Fibroblast of skin of back (primary cell): Measurements from ENCODE around the gene ANKRD29.
A peak's percentile ranks its signal among the peaks of the same experiment; 100 is the strongest.
"Not testable (repeated sequence)": the region's sequence is repeated elsewhere in the genome, so short reads cannot be mapped to it uniquely, and the experiment has no call there.

Experiments used
- DNase-seq: peaks from one replicate; pipeline ENCODE4 v3.0.0-alpha.2; 2013

ANKRD29 gene

DNA sequence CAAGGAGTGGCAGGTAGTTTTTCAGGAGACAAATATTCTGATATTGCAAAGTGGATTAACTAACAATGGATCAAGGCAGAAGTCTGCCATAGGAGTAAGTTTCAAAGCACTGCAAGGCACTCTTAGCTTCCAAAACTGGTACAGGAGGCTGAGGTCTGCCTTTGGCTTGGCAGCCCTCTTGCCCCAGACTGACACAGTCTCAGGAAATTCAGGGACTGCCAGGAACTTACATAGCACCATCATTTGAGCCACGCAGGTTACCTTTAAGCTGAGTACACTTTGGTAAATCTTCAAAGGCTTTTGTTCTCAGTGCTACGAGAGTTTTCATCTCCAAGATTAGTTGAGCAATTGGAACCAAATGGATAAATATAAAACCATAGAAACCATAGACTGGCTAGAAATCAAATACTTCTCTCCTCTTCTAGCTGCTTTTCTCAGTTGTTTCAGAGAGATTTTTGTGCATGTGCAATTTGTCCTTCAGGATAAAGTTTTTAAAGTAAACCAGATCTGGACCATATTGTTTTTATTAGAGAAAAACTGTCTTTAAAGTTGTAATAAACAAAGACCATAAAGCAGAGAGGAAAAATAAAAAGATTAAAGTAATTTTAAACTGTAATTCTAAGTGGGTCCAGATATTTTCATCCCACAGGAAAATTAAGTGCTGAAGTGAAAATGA, 18.8 kb downstream of the ANKRD29 start:
- DNase-seq, result no peak

DNA sequence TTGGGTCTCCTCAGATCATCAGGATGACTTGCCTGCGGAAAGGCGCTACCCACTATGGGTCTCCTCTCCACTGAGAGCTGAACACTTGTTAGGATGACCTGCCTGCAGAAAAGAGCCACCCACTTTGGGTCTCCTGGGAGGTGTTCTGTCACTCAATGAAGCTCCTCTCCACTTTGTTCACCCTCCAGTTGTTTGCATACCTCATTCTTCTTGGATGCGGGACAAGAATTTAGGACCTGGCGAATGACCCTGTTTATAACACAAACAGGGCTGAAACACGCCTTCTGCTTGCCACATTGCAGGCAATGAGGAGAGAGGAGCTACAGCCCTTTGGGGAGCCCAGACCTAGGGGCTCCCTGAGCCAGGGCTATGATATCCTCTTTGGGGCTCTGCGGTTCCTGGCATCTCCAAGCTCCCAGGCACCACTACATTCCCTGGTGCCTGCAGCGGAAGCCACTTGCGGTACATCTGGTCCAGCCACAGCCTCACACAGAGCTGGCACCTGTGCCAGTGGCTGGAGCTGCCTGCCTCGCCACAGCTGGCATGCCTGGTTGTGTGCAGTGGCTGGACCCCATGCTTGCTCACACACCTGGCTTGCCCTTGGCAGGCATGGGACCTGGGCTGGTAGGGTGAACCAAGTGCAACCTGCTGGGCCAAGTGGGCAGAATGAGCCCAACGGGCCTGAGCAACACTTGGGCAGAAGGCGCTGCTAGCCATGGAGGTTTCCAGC, 20.6 kb downstream of the ANKRD29 start:
- DNase-seq, result no peak

DNA sequence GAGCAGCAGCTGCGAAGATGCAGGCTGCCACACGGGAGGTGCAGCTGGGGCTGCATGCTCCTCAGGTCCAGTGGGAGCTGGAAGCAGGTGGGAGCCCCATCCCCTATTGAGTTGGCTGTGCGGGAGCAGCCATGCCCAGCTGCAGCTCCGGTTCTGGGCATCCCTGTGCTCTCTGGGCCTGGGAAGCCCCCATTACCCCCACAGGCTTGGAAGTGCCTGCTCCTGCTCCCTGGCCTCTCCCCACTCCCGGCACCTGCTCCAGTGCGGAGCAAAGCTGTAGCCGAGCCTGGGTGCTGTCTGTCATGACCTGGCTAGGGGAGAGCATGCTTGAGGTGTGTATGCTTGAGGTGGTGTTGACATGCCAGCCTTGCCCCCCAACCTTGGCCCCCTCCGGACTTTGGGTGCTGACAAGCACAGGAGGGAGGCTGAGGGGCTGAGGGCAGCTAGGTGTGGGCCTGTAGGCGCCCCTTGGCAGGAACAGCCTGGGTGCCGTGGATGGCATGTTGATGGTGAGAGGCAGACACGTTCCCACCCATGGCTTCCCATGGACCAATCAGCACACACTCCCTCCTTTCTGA, 21.5 kb downstream of the ANKRD29 start:
- DNase-seq, result no peak

DNA sequence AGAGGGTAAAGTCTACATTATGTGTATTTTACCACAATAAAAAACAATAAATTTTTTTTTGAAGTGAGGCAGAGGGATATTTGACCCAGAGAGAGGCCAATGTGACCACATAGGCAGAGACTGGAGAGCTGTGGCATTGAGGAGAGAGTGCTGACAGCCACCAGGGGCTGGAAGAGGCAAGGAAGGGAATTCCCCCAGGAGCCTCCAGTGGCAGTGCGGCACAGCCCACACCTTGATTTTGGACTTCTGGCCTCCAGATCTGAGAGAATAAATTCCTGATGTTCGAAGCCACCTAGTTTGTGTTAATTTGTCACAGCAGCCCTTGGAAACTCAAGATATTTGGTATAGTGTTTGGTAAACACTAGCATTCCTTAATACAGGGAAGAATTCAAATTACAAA, 22.7 kb downstream of the ANKRD29 start:
- DNase-seq, result no peak

DNA sequence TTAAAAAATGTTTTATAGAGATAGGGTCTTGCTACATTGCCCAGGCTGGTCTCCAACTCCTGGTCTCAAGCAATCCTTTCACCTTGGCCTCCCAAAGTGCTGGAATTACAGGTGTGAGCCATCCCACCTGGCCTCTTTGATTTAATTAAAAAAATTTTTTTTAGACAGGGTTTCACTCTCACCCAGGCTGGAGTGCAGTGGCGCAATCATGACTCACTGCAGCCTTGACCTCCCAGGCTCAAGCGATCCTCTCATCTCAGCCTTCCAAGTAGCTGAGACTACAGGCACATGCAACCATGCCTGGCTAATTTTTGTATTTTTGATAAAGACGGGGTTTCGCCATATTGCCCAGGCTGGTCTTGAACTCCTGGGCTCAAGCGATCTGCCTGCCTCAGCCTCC, 26.3 kb downstream of the ANKRD29 start:
- not testable (repeated sequence) for DNase-seq

DNA sequence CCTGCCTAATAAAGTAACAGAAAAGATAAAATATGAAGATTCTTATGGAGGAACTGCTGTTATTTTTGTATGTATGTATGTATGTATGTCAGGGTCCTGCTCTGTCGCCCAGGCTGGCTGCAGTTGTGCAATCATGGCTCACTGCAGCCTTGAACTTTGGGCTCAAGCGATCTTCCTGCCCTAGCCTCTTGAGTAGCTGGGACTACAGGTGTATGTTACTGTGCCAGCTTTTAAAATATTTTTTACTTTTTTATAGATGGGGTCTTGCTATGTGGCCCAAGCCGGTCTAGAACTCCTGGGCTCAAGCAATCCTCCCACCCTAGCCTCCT, 26.7 kb downstream of the ANKRD29 start:
- no peak for DNase-seq

DNA sequence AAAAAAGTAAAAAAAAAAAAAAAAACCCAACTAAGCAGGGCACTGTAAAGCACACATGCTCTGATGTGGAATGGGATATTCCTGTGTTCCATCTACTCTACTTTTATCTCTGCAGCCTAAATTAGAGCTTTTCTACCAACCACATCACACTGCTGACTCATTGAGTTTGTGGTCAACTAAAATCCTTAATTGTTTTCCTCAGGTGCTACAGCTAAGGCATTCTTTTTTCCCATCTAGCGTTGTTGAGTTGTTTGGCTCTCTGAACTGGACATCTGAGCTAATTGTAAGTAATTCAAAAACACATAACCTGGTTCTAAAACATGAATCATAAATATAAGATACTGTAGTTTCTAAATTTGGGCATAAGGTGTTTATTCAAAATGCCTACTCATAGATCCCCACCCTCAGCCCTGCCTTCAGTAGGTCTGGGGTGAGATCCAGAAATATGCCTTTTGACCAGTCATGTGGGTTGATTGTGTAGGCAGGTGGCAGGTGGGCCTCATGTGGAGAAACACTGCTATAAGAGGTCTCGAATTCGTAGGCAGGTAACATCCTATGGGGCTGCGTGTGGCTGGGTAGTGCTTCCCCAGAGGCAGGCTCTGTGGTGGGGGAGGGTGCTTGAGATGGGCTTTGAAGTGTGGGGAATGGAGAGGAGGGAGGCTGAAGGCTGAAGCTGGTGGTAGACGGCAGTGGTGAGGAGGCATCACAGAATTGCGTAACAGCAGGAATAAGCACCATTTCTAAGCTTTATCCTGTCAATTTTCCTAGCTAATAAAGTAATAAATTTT, 27.2 kb downstream of the ANKRD29 start:
- no peak for DNase-seq

DNA sequence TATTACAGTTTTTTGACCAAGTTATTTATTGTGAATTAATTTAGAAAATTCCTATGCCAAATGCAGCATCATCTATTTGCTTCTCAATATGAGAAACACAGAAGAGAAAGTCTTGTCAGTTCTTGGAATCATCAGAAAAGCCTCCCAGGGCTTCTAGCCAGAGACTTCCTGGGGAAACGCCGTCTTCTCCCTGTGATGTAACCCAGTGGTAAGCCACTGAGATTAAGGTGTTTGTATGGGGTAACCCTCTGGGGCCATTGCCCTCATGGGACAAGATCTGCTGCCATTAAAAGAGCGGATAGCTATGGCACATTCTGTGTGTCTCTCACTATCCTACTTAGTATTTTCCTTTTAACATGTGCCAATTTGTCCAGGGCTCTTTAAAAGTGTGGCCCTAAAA, 28.0 kb downstream of the ANKRD29 start:
- no peak for DNase-seq

DNA sequence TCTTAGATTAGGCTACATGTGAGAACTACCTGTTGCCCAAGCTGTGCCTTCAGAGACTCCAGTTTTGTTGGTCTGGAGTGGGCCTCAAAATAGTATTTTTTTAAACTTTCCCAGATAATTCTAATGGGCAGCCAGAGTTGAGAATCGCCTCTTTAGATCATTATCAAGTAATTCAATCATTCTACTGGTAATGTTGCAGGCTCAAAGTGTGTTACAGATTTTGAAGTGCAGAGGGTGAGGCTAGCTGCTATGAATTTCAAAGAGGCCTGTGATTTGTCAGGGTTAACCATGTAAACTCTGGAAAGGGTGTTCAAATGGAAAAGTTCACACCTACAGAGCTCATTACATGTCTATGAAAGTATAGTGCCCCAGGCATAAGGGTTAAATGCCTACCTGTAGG, 30.1 kb downstream of the ANKRD29 start:
- DNase-seq, result no peak

DNA sequence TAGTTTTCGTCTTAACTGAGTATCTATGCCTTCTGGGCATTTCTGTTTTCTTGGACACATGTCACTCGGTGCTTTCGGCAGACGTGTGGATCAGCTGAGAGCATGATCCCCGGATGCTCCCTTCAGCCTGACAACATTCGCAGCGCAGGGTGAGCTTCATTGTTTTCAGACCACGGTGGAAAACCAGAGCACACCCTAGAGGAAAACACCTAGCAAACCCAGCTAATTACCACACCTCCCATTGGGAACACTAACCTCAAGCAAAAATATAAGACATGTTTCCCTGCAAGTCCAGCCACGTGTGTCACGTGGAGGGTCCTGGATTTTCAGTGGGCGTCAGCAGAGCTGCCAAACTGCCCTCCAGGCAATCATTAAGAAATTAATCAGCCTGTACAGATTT, 31.0 kb downstream of the ANKRD29 start:
- DNase-seq, result no peak

DNA sequence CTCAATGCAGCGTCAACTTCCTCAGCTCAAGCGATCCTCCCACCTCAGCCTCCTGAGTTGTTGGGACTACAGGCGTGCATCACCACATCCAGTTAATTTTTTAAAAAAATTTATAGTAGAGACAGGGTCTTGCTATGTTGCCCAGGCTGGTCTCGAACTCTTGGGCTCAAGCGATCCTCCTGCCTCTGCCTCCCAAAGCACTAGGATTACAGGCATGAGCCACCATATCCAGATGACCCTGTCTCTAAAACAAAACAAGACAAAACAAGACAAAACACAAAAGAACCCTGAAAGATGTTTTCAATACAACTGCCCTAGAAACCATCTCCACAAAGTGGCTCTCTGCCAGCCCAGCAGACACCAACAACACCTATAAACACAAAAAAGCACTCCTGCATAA, 31.4 kb downstream of the ANKRD29 start:
- no peak for DNase-seq

DNA sequence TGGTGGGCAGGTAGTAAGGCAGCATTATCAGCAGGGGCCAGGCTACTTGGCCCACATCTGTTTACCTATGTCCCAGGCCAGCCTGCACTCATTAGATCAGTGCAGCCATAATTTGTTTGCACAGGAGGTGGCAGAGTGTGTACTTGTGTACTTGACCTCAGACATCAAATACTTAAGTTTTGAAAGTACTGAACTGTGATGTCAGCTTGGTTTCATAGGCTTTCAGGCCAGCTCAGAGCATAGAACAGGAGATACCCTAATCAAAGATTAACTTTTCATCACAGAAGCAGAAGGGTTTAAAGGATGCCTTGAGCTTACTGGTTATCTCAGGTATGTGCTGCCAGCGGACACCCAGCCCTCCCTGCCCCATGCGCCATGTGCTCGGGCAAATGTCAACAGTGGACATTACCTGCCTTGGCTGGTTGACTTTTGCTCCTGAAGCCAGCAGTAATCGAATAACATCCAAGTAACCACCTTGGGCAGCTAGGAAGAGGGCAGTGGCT, 33.2 kb downstream of the ANKRD29 start:
- DNase-seq, result no peak

DNA sequence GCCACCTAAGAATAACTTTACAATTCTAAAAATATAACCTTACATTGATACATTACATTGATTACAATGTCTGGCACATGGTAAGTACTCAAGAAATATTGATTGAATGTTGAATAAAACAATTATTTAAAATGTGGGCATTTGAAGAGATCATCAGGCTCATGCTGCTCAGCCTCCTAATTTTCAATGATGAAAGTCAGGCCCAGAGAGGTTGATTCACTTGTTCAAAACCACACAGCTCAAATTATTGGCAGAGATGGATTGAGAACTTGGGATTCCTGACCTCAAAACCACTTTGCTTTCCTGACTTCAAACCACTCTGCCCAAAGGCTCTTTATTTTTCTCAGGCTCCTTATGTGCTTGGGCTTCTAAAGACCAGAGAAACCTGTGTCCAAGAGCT, 34.7 kb downstream of the ANKRD29 start:
- no peak for DNase-seq

DNA sequence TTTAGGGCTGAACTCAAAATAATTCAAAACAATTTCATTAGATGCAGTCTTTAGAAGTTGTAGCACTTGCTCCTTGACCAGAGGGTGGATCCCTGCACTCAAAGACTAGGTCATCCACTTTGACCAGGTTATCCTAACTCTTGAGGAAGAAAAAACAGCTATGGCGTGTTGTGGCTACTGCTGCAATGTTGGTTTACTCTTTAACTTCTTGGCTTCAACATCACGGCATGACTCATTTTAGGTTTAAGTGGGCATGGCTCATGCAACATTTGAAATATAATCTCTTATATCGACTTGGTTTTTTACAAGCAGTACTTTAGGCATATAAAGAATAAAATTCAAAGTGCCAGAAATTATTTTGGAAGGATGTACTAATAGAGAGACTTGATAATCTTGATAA, 35.4 kb downstream of the ANKRD29 start:
- peak; percentile 70 for DNase-seq

DNA sequence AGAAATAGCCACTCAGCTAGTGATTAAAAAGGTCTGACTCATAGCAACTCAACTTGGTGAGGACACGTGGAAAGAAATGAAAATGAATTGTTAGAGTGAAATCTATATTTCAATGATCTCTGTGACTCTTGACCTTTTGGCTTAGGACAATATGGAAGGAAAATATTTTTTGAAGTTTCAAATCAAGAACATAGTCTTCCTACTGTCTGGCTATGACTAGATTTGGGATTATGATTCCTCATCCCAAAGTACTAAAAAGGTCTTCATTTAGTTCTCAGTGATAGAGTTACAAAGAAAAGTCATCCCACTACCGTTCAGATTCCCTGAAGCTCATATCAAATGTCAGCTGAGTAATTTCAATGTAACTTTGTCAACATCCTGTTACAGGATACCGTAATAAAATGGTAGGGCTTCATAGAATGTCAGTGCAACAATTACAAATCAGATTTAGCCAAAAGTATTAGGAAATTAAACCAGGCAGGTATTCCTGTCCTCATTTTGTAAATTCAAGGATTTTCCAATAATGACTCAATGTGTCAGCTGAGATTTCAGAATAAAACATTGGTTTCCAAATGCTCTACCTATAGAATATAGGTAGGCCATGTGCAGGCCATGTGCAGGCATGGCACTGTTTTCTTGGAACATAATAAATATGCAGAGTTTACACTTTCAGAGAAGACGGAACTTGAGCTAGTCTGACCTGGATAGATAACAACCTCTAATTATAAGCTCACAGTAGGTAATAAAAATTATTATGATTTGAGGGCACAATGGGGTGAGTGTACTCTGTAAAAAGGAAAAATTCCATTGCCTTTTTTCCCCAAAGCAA, 36.0 kb downstream of the ANKRD29 start:
- peak; percentile 64 for DNase-seq

DNA sequence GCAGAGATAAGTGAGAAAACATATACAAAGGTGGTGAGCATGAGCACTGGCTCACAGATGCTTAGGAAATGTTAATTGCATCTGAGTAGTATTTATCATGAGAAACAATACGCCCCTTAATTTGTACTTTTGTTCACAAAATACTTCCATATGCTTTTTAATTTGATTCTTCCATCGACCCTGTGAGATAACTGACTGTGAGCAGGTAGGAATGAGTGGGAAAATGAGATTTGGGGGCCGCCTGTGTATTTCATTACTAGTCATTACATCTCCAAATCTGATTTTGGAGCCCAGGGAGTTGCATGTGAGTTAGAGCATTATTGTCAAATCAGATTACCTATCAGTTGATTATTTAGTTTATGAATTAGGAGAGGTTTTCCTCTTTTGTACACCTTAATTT, 39.7 kb downstream of the ANKRD29 start:
- DNase-seq, result no peak

DNA sequence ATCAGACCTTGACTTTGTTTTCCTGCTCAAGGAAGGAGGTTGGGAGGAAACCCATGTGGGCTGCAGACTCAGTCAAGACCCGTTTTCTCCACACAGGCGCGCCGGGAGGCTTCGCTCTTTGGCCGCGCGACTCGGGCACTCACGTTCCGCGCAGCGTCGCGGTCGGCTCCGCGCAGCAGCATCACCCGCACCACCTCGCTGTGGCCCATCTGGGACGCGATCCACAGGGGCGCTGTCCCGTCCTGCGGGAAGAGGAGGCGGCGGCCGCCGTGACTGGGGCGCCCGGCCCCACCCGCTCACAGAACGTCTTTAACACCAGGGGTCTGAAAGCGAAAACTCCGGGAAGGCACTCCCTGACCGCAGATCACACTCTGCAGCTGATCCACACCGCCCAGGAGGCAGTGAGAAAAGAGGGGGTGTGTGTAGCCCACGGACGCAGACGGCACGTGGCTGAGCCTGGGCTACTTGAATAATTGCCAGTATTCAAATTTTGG, 43.3 kb downstream of the ANKRD29 start:
- peak; percentile 14 for DNase-seq

DNA sequence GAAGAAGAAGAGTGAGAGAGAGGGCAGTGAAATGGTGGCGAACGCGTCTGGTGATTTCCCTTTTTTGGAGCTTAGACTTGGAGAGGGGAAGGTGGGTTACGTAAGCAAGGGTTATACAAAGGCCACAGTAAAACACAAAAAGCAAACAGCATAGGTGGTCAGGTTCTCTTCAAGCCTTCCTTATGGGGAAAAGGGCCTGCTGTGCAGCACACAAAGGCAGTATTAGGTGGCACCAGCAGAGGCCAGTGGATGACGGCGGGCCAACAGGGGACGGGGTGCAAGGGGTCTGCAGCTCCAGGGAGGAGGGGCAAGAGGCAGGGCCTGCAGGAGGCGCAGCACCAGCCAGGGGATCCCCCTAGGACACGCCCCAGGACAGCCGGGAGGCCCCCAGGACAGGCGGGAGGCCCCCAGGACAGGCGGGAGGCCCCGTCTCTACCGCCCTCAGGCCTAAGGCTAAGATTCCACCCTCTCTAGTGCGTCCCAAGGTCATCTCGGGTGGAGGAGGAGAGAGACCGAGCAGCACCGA, 43.8 kb downstream of the ANKRD29 start:
- no peak for DNase-seq

DNA sequence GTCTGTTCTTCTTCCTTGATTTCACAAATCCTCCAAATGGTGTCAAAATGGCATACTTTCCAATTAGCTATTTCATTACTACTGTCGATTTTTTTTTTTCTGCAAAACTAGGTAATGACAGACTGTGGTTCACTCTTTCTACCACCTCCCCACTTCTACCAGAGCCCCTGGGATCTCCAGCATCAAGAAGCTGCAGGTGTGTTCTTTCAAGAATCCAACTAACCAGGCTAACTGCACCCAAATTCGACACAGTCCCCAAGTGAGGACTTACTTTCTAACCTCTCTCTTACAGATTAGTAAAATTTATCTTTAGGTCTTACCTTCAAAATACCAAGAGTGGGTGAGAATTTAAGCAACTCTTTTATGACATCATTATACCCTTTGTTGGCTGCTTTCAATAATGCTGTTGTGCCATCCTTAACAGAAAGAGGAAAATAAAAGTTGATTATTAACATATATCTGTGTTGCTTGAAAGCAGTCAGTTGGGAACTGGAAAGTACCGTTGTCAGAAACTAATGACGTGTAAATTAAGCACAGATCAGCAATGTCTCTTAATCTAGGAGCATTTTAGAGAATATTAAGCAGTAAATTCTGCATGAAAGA, 45.2 kb downstream of the ANKRD29 start:
- DNase-seq, result no peak

DNA sequence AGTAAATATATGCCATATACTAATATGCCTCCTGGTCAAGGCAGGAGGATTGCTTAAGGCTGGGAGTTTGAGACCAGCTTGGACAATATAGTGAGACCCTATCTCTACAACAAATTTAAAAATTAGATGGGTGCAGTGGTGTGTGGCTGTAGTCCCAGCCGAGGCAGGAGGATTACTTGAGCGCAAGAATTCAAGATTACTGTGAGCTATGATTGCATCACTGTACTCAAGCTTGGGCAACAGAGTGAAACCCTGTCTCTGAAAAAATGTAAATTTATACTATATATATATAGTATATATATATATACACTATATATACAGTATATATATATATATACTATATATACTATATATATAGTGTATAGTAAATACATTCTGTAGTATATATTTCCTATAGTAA, 46.5 kb downstream of the ANKRD29 start:
- no peak for DNase-seq

DNA sequence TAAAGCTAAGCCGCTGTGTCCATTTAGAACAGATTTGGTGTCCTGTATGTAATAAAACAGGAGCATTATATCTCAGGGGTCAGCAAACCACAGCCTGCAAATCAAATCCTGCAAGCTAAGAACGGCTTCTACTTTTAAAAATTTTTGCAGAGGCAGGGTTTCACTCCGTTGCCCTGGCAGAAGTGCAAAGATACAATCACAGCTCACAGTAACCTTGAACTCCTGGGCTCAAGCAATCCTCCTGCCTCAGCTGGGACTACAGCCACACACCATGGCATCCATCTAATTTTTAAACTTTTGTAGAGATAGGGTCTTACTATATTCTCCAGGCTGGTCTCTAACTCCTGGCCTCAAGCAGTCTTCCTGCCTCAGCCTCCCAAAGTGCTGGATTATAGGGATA, 47.8 kb downstream of the ANKRD29 start:
- DNase-seq, result no peak

DNA sequence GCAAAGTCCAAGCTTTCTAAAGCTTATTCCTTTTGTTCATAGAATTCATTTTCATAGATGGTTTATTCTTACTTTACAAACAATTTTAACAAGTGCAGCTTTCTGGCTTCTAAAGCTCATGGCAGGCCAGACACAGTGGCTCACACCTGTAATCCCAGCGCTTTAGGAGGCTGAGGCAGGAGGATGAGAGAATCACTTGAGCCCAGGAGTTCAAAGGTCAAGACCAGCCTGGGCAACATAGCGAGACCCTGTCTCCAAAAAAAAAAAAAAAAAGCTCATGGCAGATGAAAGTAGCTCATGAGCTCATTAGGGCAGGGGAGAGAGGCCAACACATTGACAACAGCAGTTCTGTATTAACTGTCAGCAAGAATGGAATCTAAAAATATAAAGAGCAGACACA, 48.3 kb downstream of the ANKRD29 start:
- no peak for DNase-seq
